Measurements from ENCODE around the gene PNO1. TPM values are rescaled to one million over a fixed set of nuclear protein-coding genes. Genes with fewer than 3 reads are reported as not detected.

PNO1 gene
- total and polyA plus RNA-seq, 9 of the 15 experiments (the other 6 are each of a cell fraction or from before 2014, with no cell fraction given), result 11.8 to 81.7 (median 41.1) TPM

DNA sequence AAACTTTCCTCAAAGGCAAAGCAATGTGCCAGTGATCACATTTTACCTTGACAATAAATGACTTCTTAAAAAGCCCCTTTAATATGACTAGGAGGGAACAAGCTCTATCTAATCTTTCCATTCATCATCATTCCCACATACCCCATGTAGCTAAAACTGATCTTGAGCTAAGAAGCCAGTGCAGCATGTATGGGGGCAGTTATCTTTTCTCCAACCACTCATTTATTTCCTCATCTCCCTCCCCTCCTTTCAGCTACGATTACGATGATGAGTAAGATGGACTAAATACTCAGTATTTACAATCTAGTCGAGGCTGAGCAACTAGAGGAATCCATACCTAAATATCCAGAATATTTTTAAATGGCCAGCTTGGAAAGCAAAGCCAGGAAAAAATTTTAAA is 35.5 kb downstream of the PNO1 start (continued):
- TF ChIP-seq, protein P1, sequence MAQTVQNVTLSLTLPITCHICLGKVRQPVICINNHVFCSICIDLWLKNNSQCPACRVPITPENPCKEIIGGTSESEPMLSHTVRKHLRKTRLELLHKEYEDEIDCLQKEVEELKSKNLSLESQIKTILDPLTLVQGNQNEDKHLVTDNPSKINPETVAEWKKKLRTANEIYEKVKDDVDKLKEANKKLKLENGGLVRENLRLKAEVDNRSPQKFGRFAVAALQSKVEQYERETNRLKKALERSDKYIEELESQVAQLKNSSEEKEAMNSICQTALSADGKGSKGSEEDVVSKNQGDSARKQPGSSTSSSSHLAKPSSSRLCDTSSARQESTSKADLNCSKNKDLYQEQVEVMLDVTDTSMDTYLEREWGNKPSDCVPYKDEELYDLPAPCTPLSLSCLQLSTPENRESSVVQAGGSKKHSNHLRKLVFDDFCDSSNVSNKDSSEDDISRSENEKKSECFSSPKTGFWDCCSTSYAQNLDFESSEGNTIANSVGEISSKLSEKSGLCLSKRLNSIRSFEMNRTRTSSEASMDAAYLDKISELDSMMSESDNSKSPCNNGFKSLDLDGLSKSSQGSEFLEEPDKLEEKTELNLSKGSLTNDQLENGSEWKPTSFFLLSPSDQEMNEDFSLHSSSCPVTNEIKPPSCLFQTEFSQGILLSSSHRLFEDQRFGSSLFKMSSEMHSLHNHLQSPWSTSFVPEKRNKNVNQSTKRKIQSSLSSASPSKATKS (CRISPR knock-in tag; IDR thresholded peaks at IDR 0.05), result no peak
- TF ChIP-seq, protein P2, sequence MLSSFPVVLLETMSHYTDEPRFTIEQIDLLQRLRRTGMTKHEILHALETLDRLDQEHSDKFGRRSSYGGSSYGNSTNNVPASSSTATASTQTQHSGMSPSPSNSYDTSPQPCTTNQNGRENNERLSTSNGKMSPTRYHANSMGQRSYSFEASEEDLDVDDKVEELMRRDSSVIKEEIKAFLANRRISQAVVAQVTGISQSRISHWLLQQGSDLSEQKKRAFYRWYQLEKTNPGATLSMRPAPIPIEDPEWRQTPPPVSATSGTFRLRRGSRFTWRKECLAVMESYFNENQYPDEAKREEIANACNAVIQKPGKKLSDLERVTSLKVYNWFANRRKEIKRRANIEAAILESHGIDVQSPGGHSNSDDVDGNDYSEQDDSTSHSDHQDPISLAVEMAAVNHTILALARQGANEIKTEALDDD (IDR thresholded peaks at IDR 0.05), result peak; percentile 42; the same call in 1 of the 2 replicates
- TF ChIP-seq KLF13 (tag; IDR thresholded peaks at IDR 0.05; ENCODE audit: borderline replicate concordance, low read depth) (no peak), CEBPB (tag; IDR thresholded peaks at IDR 0.05) (0 out of 2 replicates have a peak, but pooled peaks have one; percentile 15), ZNF12 (CRISPR knock-in tag; IDR thresholded peaks at IDR 0.05) (no peak), RCOR1 (IDR thresholded peaks at IDR 0.05; ENCODE audit: borderline replicate concordance in 1 of 2, low read depth in 2 of 2, low read length in 2 of 2) (0 out of 4 replicates have a peak, but pooled peaks of 1 of the 2 experiments have one; percentile 49), MED1 (CRISPR knock-in tag; IDR thresholded peaks at IDR 0.05; ENCODE audit: borderline replicate concordance) (no peak), MTA3 (IDR thresholded peaks at IDR 0.05; ENCODE audit: borderline replicate concordance) (no peak), SMAD1 (IDR thresholded peaks at IDR 0.05; ENCODE audit: low read depth, low read length, partially characterized antibody) (no peak)
- TF ChIP-seq, protein P3, sequence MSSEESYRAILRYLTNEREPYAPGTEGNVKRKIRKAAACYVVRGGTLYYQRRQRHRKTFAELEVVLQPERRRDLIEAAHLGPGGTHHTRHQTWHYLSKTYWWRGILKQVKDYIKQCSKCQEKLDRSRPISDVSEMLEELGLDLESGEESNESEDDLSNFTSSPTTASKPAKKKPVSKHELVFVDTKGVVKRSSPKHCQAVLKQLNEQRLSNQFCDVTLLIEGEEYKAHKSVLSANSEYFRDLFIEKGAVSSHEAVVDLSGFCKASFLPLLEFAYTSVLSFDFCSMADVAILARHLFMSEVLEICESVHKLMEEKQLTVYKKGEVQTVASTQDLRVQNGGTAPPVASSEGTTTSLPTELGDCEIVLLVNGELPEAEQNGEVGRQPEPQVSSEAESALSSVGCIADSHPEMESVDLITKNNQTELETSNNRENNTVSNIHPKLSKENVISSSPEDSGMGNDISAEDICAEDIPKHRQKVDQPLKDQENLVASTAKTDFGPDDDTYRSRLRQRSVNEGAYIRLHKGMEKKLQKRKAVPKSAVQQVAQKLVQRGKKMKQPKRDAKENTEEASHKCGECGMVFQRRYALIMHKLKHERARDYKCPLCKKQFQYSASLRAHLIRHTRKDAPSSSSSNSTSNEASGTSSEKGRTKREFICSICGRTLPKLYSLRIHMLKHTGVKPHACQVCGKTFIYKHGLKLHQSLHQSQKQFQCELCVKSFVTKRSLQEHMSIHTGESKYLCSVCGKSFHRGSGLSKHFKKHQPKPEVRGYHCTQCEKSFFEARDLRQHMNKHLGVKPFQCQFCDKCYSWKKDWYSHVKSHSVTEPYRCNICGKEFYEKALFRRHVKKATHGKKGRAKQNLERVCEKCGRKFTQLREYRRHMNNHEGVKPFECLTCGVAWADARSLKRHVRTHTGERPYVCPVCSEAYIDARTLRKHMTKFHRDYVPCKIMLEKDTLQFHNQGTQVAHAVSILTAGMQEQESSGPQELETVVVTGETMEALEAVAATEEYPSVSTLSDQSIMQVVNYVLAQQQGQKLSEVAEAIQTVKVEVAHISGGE (CRISPR knock-in tag; IDR thresholded peaks at IDR 0.05), result no peak
